ENCODE data around the gene TAS2R13.

DNA sequence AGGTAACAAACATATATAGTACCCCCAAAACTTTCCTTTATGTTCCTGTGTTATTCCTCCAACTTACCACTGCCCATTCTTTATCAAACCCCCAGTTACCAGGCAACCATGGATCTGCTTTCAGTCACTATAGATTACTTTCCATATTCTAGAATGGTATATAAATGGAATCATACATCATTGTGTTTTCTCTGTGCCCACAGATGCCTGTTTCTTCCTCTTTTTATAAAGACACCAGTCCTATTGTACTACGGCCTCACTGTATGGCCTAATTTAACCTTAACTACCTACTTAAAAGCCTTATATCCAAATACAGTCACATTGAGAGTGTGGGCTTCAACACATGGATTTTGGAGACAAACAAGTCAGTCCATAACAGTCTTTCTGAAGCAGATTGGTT is 27.1 kb upstream of the TAS2R13 start:
- TF ChIP-seq GATA2 (IDR thresholded peaks at IDR 0.05; ENCODE audit: low read depth, low read length) (no peak), GATA3 (IDR thresholded peaks at IDR 0.05; ENCODE audit: low read depth, low read length) (no peak)
